Measurements from ENCODE around the gene DNAI1.
"Not testable (repeated sequence)": the region's sequence is repeated elsewhere in the genome, so short reads cannot be mapped to it uniquely, and the experiment has no call there.

DNAI1 gene

GRCh38 chr9:34514401-34514800 lies 55.8 kb downstream of the DNAI1 start:
- no peak for DNase-seq

- DNase-seq = no peak
These were observed 56.2 kb downstream of the DNAI1 start for GRCh38 chr9:34514816-34515215.

- no peak for DNase-seq
These were observed 57.4 kb downstream of the DNAI1 start for GRCh38 chr9:34515959-34516358.

- no peak for DNase-seq
These were observed 58.6 kb downstream of the DNAI1 start for GRCh38 chr9:34517185-34517584.

- no peak for DNase-seq
These were observed 59.6 kb downstream of the DNAI1 start for GRCh38 chr9:34518110-34518616.

- DNase-seq = no peak
These were observed 60.3 kb downstream of the DNAI1 start for GRCh38 chr9:34518896-34519295.

- DNase-seq = no peak
These were observed 60.9 kb downstream of the DNAI1 start for GRCh38 chr9:34519321-34520020.

- no peak for DNase-seq
These were observed 61.5 kb downstream of the DNAI1 start for GRCh38 chr9:34520096-34520495.

GRCh38 chr9:34520505-34521385 lies 62.1 kb downstream of the DNAI1 start:
- DNase-seq = no peak

- DNase-seq = no peak
These were observed 62.9 kb downstream of the DNAI1 start for GRCh38 chr9:34521406-34522045.

GRCh38 chr9:34522091-34522887 lies 63.7 kb downstream of the DNAI1 start:
- no peak for DNase-seq

GRCh38 chr9:34522971-34523797 lies 64.6 kb downstream of the DNAI1 start, which contains the start of gene ENHO:
ENHO (minus strand) TSS chr9:34522990; CDS start chr9:34521695, 1,295 bp downstream.
- peak; percentile 92 to 93 for DNase-seq

- DNase-seq = no peak
These were observed 65.7 kb downstream of the DNAI1 start for GRCh38 chr9:34524349-34524748.

- no peak for DNase-seq
These were observed 67.4 kb downstream of the DNAI1 start for GRCh38 chr9:34526026-34526425.

- not testable (repeated sequence) for DNase-seq
These were observed 73.4 kb downstream of the DNAI1 start for GRCh38 chr9:34532041-34532440.

- no peak for DNase-seq
These were observed 78.1 kb downstream of the DNAI1 start for GRCh38 chr9:34536685-34537084.

- DNase-seq = no peak
These were observed 82.2 kb downstream of the DNAI1 start for GRCh38 chr9:34540827-34541226.

- no peak for DNase-seq
These were observed 82.9 kb downstream of the DNAI1 start for GRCh38 chr9:34541540-34541939.

GRCh38 chr9:34544035-34544434 lies 85.4 kb downstream of the DNAI1 start:
- DNase-seq = no peak

- DNase-seq = no peak
These were observed 86.9 kb downstream of the DNAI1 start for GRCh38 chr9:34545497-34545896.

GRCh38 chr9:34546102-34546833 lies 87.7 kb downstream of the DNAI1 start:
- no peak for DNase-seq

Data from stimulated activated CD4-positive, alpha-beta T cell treated with anti-CD3 and anti-CD28 coated beads, Interleukin-2, amount 100 ng/mL, for 48 hours (primary cell).